ENCODE measurements around the gene EMILIN3.

Gene EMILIN3

DNA sequence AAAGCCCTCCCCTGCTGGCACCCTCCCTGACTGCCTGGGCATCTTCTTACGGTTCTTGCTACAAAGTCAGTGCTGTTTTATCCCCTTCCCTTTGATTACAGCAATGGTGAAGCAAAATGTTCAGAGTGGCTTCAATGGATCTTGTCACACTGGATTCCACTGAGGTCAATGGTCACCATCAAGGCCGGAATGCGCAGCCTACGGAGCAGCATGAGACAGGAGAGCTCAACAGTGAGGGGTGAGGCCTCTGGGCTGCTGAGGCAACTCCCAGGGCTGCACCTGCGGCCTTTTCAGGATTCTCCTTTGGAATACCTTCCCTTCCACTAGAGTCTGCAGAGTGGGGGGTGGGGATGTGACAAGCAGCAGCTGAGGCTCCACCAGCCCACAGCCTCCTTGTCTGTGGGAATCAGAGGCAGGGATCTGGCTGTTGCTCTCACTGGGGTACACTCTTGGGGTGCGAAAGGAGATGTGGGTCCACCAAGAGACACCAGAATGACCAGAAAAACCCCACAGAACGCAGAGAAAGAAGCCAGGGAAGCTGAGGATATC, 40.4 kb upstream of the EMILIN3 start:
- no peak for TF ChIP-seq SPI1 (IDR thresholded peaks at IDR 0.05; ENCODE audit: low read depth, low read length)
- no peak for TF ChIP-seq PAX5 (IDR thresholded peaks at IDR 0.05; ENCODE audit: insufficient read depth, low read length, severe bottlenecking)
- TF ChIP-seq TAF1 (IDR thresholded peaks at IDR 0.05; ENCODE audit: low read depth, low read length), result no peak
- TF ChIP-seq POU2F2 (IDR thresholded peaks at IDR 0.05; ENCODE audit: low read depth, low read length), result no peak
- TF ChIP-seq POLR2AphosphoS5 (IDR thresholded peaks at IDR 0.05; ENCODE audit: low read depth, low read length), result no peak
- TF ChIP-seq POLR2A (IDR thresholded peaks at IDR 0.05; ENCODE audit: low read depth, low read length), result no peak

DNA sequence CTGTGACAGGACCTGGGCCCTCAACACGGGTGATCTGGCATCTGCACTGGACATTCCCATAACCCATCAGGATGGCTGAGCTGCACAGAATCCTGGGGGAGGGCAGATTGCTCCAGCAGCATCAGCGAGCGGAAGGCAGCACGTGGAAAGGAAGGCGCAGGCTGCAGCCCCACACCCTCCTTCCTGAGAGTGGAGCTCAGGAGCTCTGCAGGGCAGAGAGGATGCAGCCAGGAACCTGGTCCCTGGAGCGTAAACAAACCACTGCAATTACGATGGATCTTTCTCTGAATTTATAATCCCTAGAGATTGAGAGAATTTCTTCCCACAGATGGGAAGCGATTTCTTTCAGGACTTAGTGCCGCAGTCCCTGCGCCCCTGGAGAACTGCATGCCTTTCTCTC, 39.7 kb upstream of the EMILIN3 start:
- TF ChIP-seq POLR2A (IDR thresholded peaks at IDR 0.05; ENCODE audit: low read depth, low read length) (no peak), TAF1 (IDR thresholded peaks at IDR 0.05; ENCODE audit: low read depth, low read length) (no peak)
- FAIRE-seq (no peak), DNase-seq (ENCODE audit: insufficient read length, low spot score) (no peak)

More for the DNA sequence above, 40.4 kb upstream of the EMILIN3 start:
- DNase-seq (ENCODE audit: insufficient read length, low spot score) (no peak), FAIRE-seq (no peak)

- DNase-seq (ENCODE audit: insufficient read length, low spot score) (no peak), FAIRE-seq (no peak)
- TF ChIP-seq POLR2A (IDR thresholded peaks at IDR 0.05; ENCODE audit: low read depth, low read length) (no peak), POLR2AphosphoS5 (IDR thresholded peaks at IDR 0.05; ENCODE audit: low read depth, low read length) (no peak), POU2F2 (IDR thresholded peaks at IDR 0.05; ENCODE audit: low read depth, low read length) (no peak), TAF1 (IDR thresholded peaks at IDR 0.05; ENCODE audit: low read depth, low read length) (no peak), SPI1 (IDR thresholded peaks at IDR 0.05; ENCODE audit: low read depth, low read length) (no peak), PAX5 (IDR thresholded peaks at IDR 0.05; ENCODE audit: insufficient read depth, low read length, severe bottlenecking) (no peak)
Measured at GRCh38 chr20:41405436-41405835, 38.8 kb upstream of the EMILIN3 start.

DNA sequence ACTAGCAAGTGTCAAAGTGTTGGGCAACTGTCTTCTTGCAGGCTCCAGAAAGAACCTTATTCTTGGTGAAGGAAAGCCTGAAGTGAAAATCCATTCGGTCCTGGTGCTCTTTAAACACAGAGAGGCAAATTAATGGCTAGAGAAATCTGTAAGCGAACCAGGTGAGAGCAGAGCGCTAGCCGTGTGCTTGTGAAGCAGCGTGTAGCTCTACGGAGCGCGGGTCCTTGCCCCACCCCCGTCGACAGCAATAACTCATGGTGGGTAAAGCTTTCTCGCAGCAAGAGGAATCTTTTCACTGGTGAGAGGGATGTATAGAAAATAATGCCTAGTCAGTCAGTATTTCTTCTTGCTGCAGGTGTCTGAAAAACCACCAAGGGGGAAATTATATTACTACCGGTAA, 37.0 kb upstream of the EMILIN3 start:
- FAIRE-seq (no peak), DNase-seq (ENCODE audit: insufficient read length, low spot score) (no peak)
- no peak for TF ChIP-seq SPI1 (IDR thresholded peaks at IDR 0.05; ENCODE audit: low read depth, low read length)
- no peak for TF ChIP-seq POLR2A (IDR thresholded peaks at IDR 0.05; ENCODE audit: low read depth, low read length)
- no peak for TF ChIP-seq POLR2AphosphoS5 (IDR thresholded peaks at IDR 0.05; ENCODE audit: low read depth, low read length)
- no peak for TF ChIP-seq PAX5 (IDR thresholded peaks at IDR 0.05; ENCODE audit: insufficient read depth, low read length, severe bottlenecking)
- TF ChIP-seq TAF1 (IDR thresholded peaks at IDR 0.05; ENCODE audit: low read depth, low read length), result no peak
- no peak for TF ChIP-seq POU2F2 (IDR thresholded peaks at IDR 0.05; ENCODE audit: low read depth, low read length)

DNA sequence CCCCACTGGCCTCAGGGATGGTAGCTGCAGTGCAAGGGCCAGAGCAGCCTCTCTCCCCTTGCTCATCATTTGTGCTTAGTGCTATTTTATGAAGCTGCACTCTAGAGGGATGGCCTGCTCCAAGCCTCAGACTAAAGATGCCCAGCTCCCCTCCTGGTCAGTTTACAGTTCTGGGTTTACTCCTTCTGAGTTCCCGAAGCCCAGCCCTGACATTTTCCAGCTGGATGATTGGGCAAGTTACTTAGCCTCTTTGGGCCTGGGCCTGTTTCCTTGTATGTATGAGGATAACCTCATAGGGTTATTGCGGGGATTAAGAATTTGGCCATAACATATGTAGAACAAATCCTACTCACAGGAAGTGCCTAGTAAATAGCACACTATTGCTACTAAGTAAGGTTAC, 31.8 kb upstream of the EMILIN3 start:
- DNase-seq (ENCODE audit: insufficient read length, low spot score), result no peak
- TF ChIP-seq TAF1 (IDR thresholded peaks at IDR 0.05; ENCODE audit: low read depth, low read length) (no peak), POU2F2 (IDR thresholded peaks at IDR 0.05; ENCODE audit: low read depth, low read length) (no peak), POLR2AphosphoS5 (IDR thresholded peaks at IDR 0.05; ENCODE audit: low read depth, low read length) (no peak), SPI1 (IDR thresholded peaks at IDR 0.05; ENCODE audit: low read depth, low read length) (no peak), PAX5 (IDR thresholded peaks at IDR 0.05; ENCODE audit: insufficient read depth, low read length, severe bottlenecking) (no peak), POLR2A (IDR thresholded peaks at IDR 0.05; ENCODE audit: low read depth, low read length) (no peak)
- no peak for FAIRE-seq

GRCh38 chr20:41395667-41396664, 29.3 kb upstream of the EMILIN3 start:
- FAIRE-seq (no peak), DNase-seq (ENCODE audit: insufficient read length, low spot score) (no peak)
- TF ChIP-seq PAX5 (IDR thresholded peaks at IDR 0.05; ENCODE audit: insufficient read depth, low read length, severe bottlenecking) (no peak), POLR2A (IDR thresholded peaks at IDR 0.05; ENCODE audit: low read depth, low read length) (no peak), POU2F2 (IDR thresholded peaks at IDR 0.05; ENCODE audit: low read depth, low read length) (no peak), TAF1 (IDR thresholded peaks at IDR 0.05; ENCODE audit: low read depth, low read length) (no peak), POLR2AphosphoS5 (IDR thresholded peaks at IDR 0.05; ENCODE audit: low read depth, low read length) (no peak), SPI1 (IDR thresholded peaks at IDR 0.05; ENCODE audit: low read depth, low read length) (no peak)

DNA sequence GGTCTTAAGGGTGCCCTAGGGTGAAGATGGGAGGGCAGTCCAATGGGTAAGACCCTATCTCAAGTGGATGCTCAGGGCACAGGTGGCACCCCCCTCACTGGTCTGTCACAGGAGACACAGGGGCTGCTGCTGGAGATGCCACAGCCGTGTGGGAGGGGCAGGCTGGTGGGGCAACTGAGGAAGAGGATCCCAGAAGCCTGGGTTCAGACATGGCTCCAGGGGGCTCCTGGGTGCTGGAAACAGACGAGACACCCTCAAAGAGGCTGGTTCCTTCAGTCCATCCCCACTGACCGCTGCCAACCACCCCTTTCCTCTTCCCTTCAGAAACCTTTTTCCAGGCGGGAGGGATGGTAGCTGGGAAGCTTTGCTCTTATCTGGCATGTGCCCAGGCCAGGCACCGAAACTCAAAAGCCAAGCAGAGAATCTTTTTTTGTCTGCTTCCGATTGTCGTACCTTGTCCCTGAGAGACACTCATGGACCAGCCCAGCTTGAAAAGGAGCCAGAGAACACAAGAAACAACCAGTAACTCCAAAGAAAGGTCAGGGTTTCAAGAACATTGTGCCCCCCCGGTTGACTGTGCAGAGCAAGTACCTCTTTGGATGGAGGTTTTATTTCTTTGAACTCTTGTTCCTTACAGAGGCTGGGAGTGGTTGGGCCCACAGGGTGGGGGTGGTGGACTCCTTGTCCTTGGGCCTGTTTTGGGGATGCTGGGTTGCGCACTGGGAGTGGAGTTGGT, 28.5 kb upstream of the EMILIN3 start:
- TF ChIP-seq PAX5 (IDR thresholded peaks at IDR 0.05; ENCODE audit: insufficient read depth, low read length, severe bottlenecking), result no peak
- no peak for TF ChIP-seq POLR2AphosphoS5 (IDR thresholded peaks at IDR 0.05; ENCODE audit: low read depth, low read length)
- no peak for TF ChIP-seq SPI1 (IDR thresholded peaks at IDR 0.05; ENCODE audit: low read depth, low read length)
- no peak for FAIRE-seq
- DNase-seq (ENCODE audit: insufficient read length, low spot score), result no peak

DNA sequence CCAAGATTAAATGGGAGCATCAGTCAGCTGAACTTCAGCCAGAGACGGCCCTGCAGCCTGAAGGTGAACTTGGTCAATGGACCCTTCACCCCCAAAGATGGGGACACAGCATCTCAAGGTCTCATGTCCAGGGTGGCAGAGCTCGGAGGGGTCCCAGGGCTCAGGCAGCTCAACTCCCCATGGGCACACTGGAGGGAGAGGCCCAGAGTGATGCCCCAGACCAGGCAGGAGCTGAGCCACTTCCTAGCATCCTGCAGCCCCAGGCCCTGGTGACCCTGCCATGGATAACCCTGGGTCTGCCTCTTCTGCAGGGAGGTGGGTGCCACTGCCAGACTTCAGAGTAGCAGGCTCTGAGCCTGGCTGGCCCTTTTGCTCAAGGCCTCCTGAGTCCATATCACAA, 27.5 kb upstream of the EMILIN3 start:
- FAIRE-seq (no peak), DNase-seq (ENCODE audit: insufficient read length, low spot score) (no peak)
- TF ChIP-seq PAX5 (IDR thresholded peaks at IDR 0.05; ENCODE audit: insufficient read depth, low read length, severe bottlenecking) (no peak), SPI1 (IDR thresholded peaks at IDR 0.05; ENCODE audit: low read depth, low read length) (no peak), POLR2AphosphoS5 (IDR thresholded peaks at IDR 0.05; ENCODE audit: low read depth, low read length) (no peak), TAF1 (IDR thresholded peaks at IDR 0.05; ENCODE audit: low read depth, low read length) (no peak), POU2F2 (IDR thresholded peaks at IDR 0.05; ENCODE audit: low read depth, low read length) (no peak), POLR2A (IDR thresholded peaks at IDR 0.05; ENCODE audit: low read depth, low read length) (no peak)

- no peak for DNase-seq (ENCODE audit: insufficient read length, low spot score)
- no peak for FAIRE-seq
- TF ChIP-seq POU2F2 (IDR thresholded peaks at IDR 0.05; ENCODE audit: low read depth, low read length) (no peak), POLR2A (IDR thresholded peaks at IDR 0.05; ENCODE audit: low read depth, low read length) (no peak), PAX5 (IDR thresholded peaks at IDR 0.05; ENCODE audit: insufficient read depth, low read length, severe bottlenecking) (no peak), SPI1 (IDR thresholded peaks at IDR 0.05; ENCODE audit: low read depth, low read length) (no peak), TAF1 (IDR thresholded peaks at IDR 0.05; ENCODE audit: low read depth, low read length) (no peak), POLR2AphosphoS5 (IDR thresholded peaks at IDR 0.05; ENCODE audit: low read depth, low read length) (no peak)
Measured at GRCh38 chr20:41393705-41394066, 27.1 kb upstream of the EMILIN3 start.
